IMR-90 (cell line): ENCODE data around the gene SNRNP40. TPM values are rescaled to one million over a fixed set of nuclear protein-coding genes. Genes with fewer than 3 reads are reported as not detected.

Source experiments
- ATAC-seq: fragments of 200-7000 bp; cut with Tn5 transposase; 2 replicates; pipeline ENCODE4 v1.9.1; 2020; ENCODE audit warnings: low read depth, mild to moderate bottlenecking, moderate library complexity
- BruUV-seq: library from RNA; stranded (reverse); fragments of 400-500 nt; replicated peaks from 2 replicates; lab custom pipeline; 2021; lab: Mats Ljungman, UMichigan
- CTCF ChIA-PET: fragments of 300-600 bp; formaldehyde crosslinking; extraction: SDS; loops from one replicate; lab custom pipeline; 2021; ENCODE audit warnings: antibody characterized with exemption; lab: Yijun Ruan, JAX
- POLR2A ChIA-PET: fragments of 300-600 bp; sonication (Branson Sonifier 250); formaldehyde crosslinking; loops from one replicate; lab custom pipeline; 2022; ENCODE audit warnings: antibody characterized with exemption; ENCODE audit not compliant: unreplicated experiment; lab: Charles Lee
- DNase-seq: peaks from one replicate; pipeline ENCODE4 v3.0.0; 2013
- H2AFZ ChIP-seq: replicated peaks from 2 replicates; pipeline ENCODE3; 2013; ENCODE audit warnings: low read length, mild to moderate bottlenecking; ENCODE audit not compliant: poor library complexity
- H2AK5ac ChIP-seq: 2 replicates; pipeline ENCODE4 v1.6.1; 2013; ENCODE audit warnings: low read depth, low read length, inconsistent platforms
- H2AK9ac ChIP-seq: replicated peaks from 2 replicates; pipeline ENCODE3; 2013; ENCODE audit warnings: mild to moderate bottlenecking, low read depth, low read length, moderate library complexity; ENCODE audit not compliant: poor library complexity
- H2BK120ac ChIP-seq: 2 replicates; pipeline ENCODE4 v1.6.1; 2013; ENCODE audit warnings: low read depth, low read length, inconsistent platforms
- H2BK15ac ChIP-seq: 3 replicates; pipeline ENCODE4 v1.6.1; 2013; ENCODE audit warnings: low read depth, low read length, inconsistent platforms
- H2BK20ac ChIP-seq: 2 replicates; pipeline ENCODE4 v1.6.1; 2013; ENCODE audit warnings: low read depth, mild to moderate bottlenecking, inconsistent platforms, low read length, moderate library complexity
- H2BK5ac ChIP-seq: 2 replicates; pipeline ENCODE4 v1.6.1; 2013; ENCODE audit warnings: mild to moderate bottlenecking, low read depth, low read length, inconsistent platforms; ENCODE audit not compliant: poor library complexity, severe bottlenecking
- H3K14ac ChIP-seq: replicated peaks from 2 replicates; pipeline ENCODE4 v1.6.1; 2013; ENCODE audit warnings: low read depth, low read length, inconsistent platforms
- H3K18ac ChIP-seq: 2 replicates; pipeline ENCODE4 v1.6.1; 2013; ENCODE audit warnings: low read depth, low read length, control low read depth
- H3K23ac ChIP-seq: 2 replicates; pipeline ENCODE4 v1.6.1; 2013; ENCODE audit warnings: low read depth, low read length, inconsistent platforms
- H3K27ac ChIP-seq: 2 replicates; pipeline ENCODE4 v1.5.1; 2013; ENCODE audit warnings: mild to moderate bottlenecking, control low read depth, low read length; ENCODE audit not compliant: insufficient read depth
- H3K27me3 ChIP-seq: 2 replicates; pipeline ENCODE4 v1.6.1; 2013; ENCODE audit warnings: low read length; ENCODE audit not compliant: control insufficient read depth, insufficient read depth
- H3K36me3 ChIP-seq: 2 replicates; pipeline ENCODE4 v1.6.1; 2013; ENCODE audit warnings: low read length, mixed read lengths; ENCODE audit not compliant: control insufficient read depth, insufficient read depth
- H3K4ac ChIP-seq: 2 replicates; pipeline ENCODE4 v1.6.1; 2013; ENCODE audit warnings: low read depth, low read length, inconsistent platforms
- H3K4me1 ChIP-seq: 2 replicates; pipeline ENCODE4 v1.6.1; 2013; ENCODE audit warnings: low read length, mixed read lengths; ENCODE audit not compliant: control insufficient read depth, insufficient read depth
- H3K4me2 ChIP-seq: 2 replicates; pipeline ENCODE4 v1.6.1; 2013; ENCODE audit warnings: low read depth, mild to moderate bottlenecking, control low read depth, low read length, moderate library complexity
- H3K4me3 ChIP-seq: 2 replicates; pipeline ENCODE4 v1.5.1; 2013; ENCODE audit warnings: low read depth, mild to moderate bottlenecking, control low read depth, low read length, moderate library complexity; ENCODE audit not compliant: insufficient read depth
- H3K56ac ChIP-seq: 2 replicates; pipeline ENCODE4 v1.6.1; 2013; ENCODE audit warnings: low read length, inconsistent platforms; ENCODE audit not compliant: insufficient read depth; ENCODE audit errors: extremely low read depth
- H3K79me1 ChIP-seq, 2 experiments: 2 replicates each; pipeline ENCODE4 v1.6.1; 2013; ENCODE audit warnings: low read length in 2 of 2, inconsistent platforms in 1 of 2, low read depth in 1 of 2
- H3K9ac ChIP-seq: 2 replicates; pipeline ENCODE4 v1.6.1; 2013; ENCODE audit warnings: low read depth, low read length, control low read depth
- H3K9me1 ChIP-seq: 2 replicates; pipeline ENCODE4 v1.6.1; 2013; ENCODE audit warnings: low read length, inconsistent platforms; ENCODE audit not compliant: insufficient read depth
- H3K9me3 ChIP-seq: 2 replicates; pipeline ENCODE4 v1.6.1; 2013; ENCODE audit warnings: low read length; ENCODE audit not compliant: control insufficient read depth, insufficient read depth
- H4K20me1 ChIP-seq: 2 replicates; pipeline ENCODE4 v1.6.1; 2013; ENCODE audit warnings: low read length, inconsistent platforms; ENCODE audit not compliant: insufficient read depth
- H4K5ac ChIP-seq: 2 replicates; pipeline ENCODE4 v1.6.1; 2013; ENCODE audit warnings: mild to moderate bottlenecking, low read depth, low read length, control low read depth
- H4K8ac ChIP-seq, 2 experiments: 2 replicates each; pipeline ENCODE4 v1.6.1; 2013; ENCODE audit warnings: low read depth in 2 of 2, low read length in 2 of 2, control low read depth in 1 of 2, inconsistent platforms in 1 of 2
- H4K91ac ChIP-seq: 2 replicates; pipeline ENCODE4 v1.6.1; 2013; ENCODE audit warnings: low read depth, low read length, inconsistent platforms; ENCODE audit not compliant: insufficient read depth
- BHLHE40 ChIP-seq: fragments of 150-350 bp; IDR thresholded peaks from 2 replicates; pipeline ENCODE4 v1.6.1; 2016; ENCODE audit warnings: mild to moderate bottlenecking, low read depth, low read length
- CEBPB ChIP-seq: IDR thresholded peaks from 2 replicates; pipeline ENCODE4 v1.6.1; 2012; ENCODE audit warnings: low read depth, low read length, improper control_type of control experiment
- CHD1 ChIP-seq: IDR thresholded peaks from 2 replicates; pipeline ENCODE4 v1.6.1; 2012; ENCODE audit warnings: low read depth, low read length, improper control_type of control experiment
- FOS ChIP-seq: fragments of 150-350 bp; IDR thresholded peaks from 2 replicates; pipeline ENCODE4 v1.6.1; 2016; ENCODE audit warnings: low read depth, low read length
- MAFK ChIP-seq: IDR thresholded peaks from 2 replicates; pipeline ENCODE4 v1.6.1; 2012; ENCODE audit warnings: low read depth, low read length, improper control_type of control experiment
- MAZ ChIP-seq: IDR thresholded peaks from 2 replicates; pipeline ENCODE4 v1.6.1; 2012; ENCODE audit warnings: low read depth, mild to moderate bottlenecking, low read length, improper control_type of control experiment, moderate library complexity, borderline replicate concordance
- MXI1 ChIP-seq: IDR thresholded peaks from 2 replicates; pipeline ENCODE4 v1.6.1; 2012; ENCODE audit warnings: low read depth, mild to moderate bottlenecking, low read length, moderate library complexity, borderline replicate concordance
- NFE2L2 ChIP-seq: fragments of 150-350 bp; IDR thresholded peaks from 2 replicates; pipeline ENCODE4 v1.6.1; 2016; ENCODE audit warnings: low read depth, mild to moderate bottlenecking, low read length
- POLR2A ChIP-seq: IDR thresholded peaks from 2 replicates; pipeline ENCODE4 v1.6.1; 2012; ENCODE audit warnings: mild to moderate bottlenecking, low read depth, low read length
- RAD21 ChIP-seq: IDR thresholded peaks from 2 replicates; pipeline ENCODE4 v1.6.1; 2012; ENCODE audit warnings: low read length, improper control_type of control experiment
- RCOR1 ChIP-seq: IDR thresholded peaks from 2 replicates; pipeline ENCODE4 v1.6.1; 2012; ENCODE audit warnings: mild to moderate bottlenecking, low read length, improper control_type of control experiment; ENCODE audit not compliant: insufficient replicate concordance
- SMC3 ChIP-seq: fragments of 150-350 bp; IDR thresholded peaks from 2 replicates; pipeline ENCODE4 v1.6.1; 2016; ENCODE audit warnings: low read depth, mild to moderate bottlenecking, antibody characterized with exemption, low read length, moderate library complexity
- WGBS, 2 experiments: methylation state at CpG; one replicate each; pipeline versions ENCODE4 v1.1.5 to v1.1.7; 2013; ENCODE audit warnings: missing lambda C conversion rate in 2 of 2; ENCODE audit not compliant: insufficient read length in 1 of 2; ENCODE audit errors: extremely low coverage in 2 of 2; 5-methylcytosine and 5-hydroxymethylcytosine counted together
- dilution Hi-C: fragments of 300-500 bp; cut with HindIII; formaldehyde crosslinking; loops from one replicate; pipeline ENCODE4 v1.14.3; 2018; ENCODE audit warnings: low sequenced_read_pairs; ENCODE audit not compliant: unreplicated experiment
- in situ Hi-C: fragments of 300-500 bp; cut with MboI; formaldehyde crosslinking; loops from 3 replicates; pipeline ENCODE4 v1.14.3; 2019; ENCODE audit warnings: low sequenced_read_pairs, inconsistent platforms, mixed read lengths
- intact Hi-C: fragments of 100-400 bp; cut with micrococcal nuclease; formaldehyde crosslinking; loops from 2 replicates; pipeline ENCODE4 v1.10.0; 2022
- polyA plus RNA-seq, 3 experiments: library from polyadenylated mRNA; depleted of rRNA; stranded (reverse); fragments of >200 nt; gene quantifications; 2 replicates each; pipeline ENCODE4 v1.2.3, GENCODE V29; 2012; ENCODE audit warnings: low replicate concordance in 1 of 3
- total RNA-seq: library from RNA; depleted of rRNA; stranded (reverse); fragments of >200 nt; gene quantifications from 2 replicates; pipeline ENCODE4 v1.2.3, GENCODE V29; 2012
- TF ChIP-seq, protein P1 (sequence below): fragments of 150-350 bp; IDR thresholded peaks from 2 replicates; pipeline ENCODE4 v1.6.1; 2016; ENCODE audit warnings: low read depth, mild to moderate bottlenecking, low read length, moderate library complexity, borderline replicate concordance
- TF ChIP-seq, protein P2 (sequence below): conservative IDR thresholded peaks from 2 replicates; pipeline ENCODE4 v1.5.1; 2012; ENCODE audit warnings: mild to moderate bottlenecking, low read depth, low read length, improper control_type of control experiment
- TF ChIP-seq, protein P3 (sequence below): fragments of 150-350 bp; IDR thresholded peaks from 2 replicates; pipeline ENCODE4 v1.6.1; 2017; ENCODE audit warnings: mild to moderate bottlenecking, antibody characterized with exemption, low read length, low read depth

The SNRNP40 gene
- total and polyA plus RNA-seq, 2 of the 4 experiments (the other 2 are of a cell fraction): 52.3 to 178 TPM

DNA sequence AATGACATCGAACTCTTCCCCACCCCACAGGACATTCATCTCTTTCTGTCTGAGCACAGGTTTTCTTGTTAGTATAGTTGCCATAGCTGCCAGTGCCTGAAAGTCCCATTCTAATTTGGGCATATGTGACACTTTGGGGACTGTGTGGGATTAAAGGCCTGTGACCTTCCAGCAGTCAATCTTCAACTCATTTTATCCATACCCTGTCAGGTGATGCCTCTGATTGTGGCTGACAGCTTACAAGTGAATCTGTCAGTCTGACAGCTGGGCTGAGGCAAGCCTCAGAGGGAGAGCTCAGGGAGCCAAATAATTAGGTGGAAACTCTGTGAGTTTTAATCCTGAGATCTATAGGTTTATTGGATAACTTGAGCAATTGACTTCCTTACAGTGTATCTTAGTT, 29.9 kb upstream of the SNRNP40 start:
- Histone ChIP-seq H2AK5ac (no peak overlapping the region), H3K18ac (no peak overlapping the region), H3K9me3 (no peaks in the 10 kb centered on the region), H2BK5ac (no peak overlapping the region), H3K4me1 (peaks cover 5% of the 10 kb centered on the region), H2BK120ac (no peak overlapping the region), H3K14ac (no peak overlapping the region), H4K8ac (no peak overlapping the region), H3K27me3 (no peaks in the 10 kb centered on the region), H3K36me3 (peaks cover 10% of the 10 kb centered on the region), H4K20me1 (no peaks in the 10 kb centered on the region), H3K23ac (no peak overlapping the region), H3K56ac (no peak overlapping the region), H3K4me3 (no peak overlapping the region), H3K27ac (no peak overlapping the region), H2BK20ac (no peak overlapping the region), H4K5ac (no peak overlapping the region), H3K9me1 (no peaks in the 10 kb centered on the region), H2AK9ac (no peak overlapping the region), H3K4me2 (no peak overlapping the region), H3K4ac (no peak overlapping the region), H3K9ac (no peak overlapping the region), H4K91ac (no peak overlapping the region), H2AFZ (no peak overlapping the region), H2BK15ac (no peak overlapping the region), H3K79me1 (peaks cover 0 to 7% of the 10 kb centered on the region in 2 experiments; a peak in 2 of 4 replicates)
- no CpG with 5 or more reads among the region's 1 CpG for WGBS, 2 experiments
- dilution Hi-C loops: no loop called here
- BruUV-seq: no TSS peak
- POLR2A ChIA-PET: no interaction called here
- ATAC-seq (no peak), DNase-seq (no peak)
- CTCF ChIA-PET: interaction anchor here (1.0 kb wide), 1 partner anchor 8 kb away, joined by 3 read pairs; no protein-coding TSS in a partner anchor
- no peak for TF ChIP-seq CHD1
- TF ChIP-seq, protein P1, sequence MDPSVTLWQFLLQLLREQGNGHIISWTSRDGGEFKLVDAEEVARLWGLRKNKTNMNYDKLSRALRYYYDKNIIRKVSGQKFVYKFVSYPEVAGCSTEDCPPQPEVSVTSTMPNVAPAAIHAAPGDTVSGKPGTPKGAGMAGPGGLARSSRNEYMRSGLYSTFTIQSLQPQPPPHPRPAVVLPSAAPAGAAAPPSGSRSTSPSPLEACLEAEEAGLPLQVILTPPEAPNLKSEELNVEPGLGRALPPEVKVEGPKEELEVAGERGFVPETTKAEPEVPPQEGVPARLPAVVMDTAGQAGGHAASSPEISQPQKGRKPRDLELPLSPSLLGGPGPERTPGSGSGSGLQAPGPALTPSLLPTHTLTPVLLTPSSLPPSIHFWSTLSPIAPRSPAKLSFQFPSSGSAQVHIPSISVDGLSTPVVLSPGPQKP: no peak
- TF ChIP-seq, protein P2, sequence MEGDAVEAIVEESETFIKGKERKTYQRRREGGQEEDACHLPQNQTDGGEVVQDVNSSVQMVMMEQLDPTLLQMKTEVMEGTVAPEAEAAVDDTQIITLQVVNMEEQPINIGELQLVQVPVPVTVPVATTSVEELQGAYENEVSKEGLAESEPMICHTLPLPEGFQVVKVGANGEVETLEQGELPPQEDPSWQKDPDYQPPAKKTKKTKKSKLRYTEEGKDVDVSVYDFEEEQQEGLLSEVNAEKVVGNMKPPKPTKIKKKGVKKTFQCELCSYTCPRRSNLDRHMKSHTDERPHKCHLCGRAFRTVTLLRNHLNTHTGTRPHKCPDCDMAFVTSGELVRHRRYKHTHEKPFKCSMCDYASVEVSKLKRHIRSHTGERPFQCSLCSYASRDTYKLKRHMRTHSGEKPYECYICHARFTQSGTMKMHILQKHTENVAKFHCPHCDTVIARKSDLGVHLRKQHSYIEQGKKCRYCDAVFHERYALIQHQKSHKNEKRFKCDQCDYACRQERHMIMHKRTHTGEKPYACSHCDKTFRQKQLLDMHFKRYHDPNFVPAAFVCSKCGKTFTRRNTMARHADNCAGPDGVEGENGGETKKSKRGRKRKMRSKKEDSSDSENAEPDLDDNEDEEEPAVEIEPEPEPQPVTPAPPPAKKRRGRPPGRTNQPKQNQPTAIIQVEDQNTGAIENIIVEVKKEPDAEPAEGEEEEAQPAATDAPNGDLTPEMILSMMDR: no peak
- TF ChIP-seq, protein P3, sequence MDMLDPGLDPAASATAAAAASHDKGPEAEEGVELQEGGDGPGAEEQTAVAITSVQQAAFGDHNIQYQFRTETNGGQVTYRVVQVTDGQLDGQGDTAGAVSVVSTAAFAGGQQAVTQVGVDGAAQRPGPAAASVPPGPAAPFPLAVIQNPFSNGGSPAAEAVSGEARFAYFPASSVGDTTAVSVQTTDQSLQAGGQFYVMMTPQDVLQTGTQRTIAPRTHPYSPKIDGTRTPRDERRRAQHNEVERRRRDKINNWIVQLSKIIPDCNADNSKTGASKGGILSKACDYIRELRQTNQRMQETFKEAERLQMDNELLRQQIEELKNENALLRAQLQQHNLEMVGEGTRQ: no peak
- TF ChIP-seq MAZ: no peak
- TF ChIP-seq POLR2A: no peak
- no peak for TF ChIP-seq MXI1
- TF ChIP-seq CEBPB: no peak
- no peak for TF ChIP-seq SMC3
- TF ChIP-seq RAD21: no peak
- TF ChIP-seq MAFK: no peak
- no peak for TF ChIP-seq FOS
- TF ChIP-seq NFE2L2: no peak
- TF ChIP-seq RCOR1: no peak
- TF ChIP-seq BHLHE40: no peak
- in situ Hi-C loops: no loop called here
- intact Hi-C loops: no loop called here
